G401.6 (cell line): ENCODE measurements around the gene RHOT2.

Experiments
- FAIRE-seq: peaks from 2 replicates; lab custom pipeline; 2012; peaks lifted over from hg19 to GRCh38; lab: Jason Lieb, UNC

Gene RHOT2

GRCh38 chr16:632486-633335, 35.2 kb upstream of the RHOT2 start:
- FAIRE-seq = no peak

GRCh38 chr16:633336-634050, 34.4 kb upstream of the RHOT2 start:
- no peak for FAIRE-seq

GRCh38 chr16:634051-634670, 33.8 kb upstream of the RHOT2 start:
- FAIRE-seq = no peak

- FAIRE-seq = no peak
Observed at GRCh38 chr16:634996-635395, 32.9 kb upstream of the RHOT2 start.

- FAIRE-seq = no peak
Observed at GRCh38 chr16:635573-636205, 32.2 kb upstream of the RHOT2 start.

- FAIRE-seq = peak; percentile 75
Observed at GRCh38 chr16:636206-637080, 31.5 kb upstream of the RHOT2 start, which contains the start of gene METTL26. Gene METTL26 (minus strand): TSS chr16:636305. CDS start chr16:636290, 15 bp downstream.

GRCh38 chr16:637081-638018, 30.6 kb upstream of the RHOT2 start:
- no peak for FAIRE-seq

GRCh38 chr16:638034-638543, 29.8 kb upstream of the RHOT2 start:
- no peak for FAIRE-seq

GRCh38 chr16:638836-639235, 29.1 kb upstream of the RHOT2 start:
- no peak for FAIRE-seq

GRCh38 chr16:640614-641013, 27.3 kb upstream of the RHOT2 start:
- FAIRE-seq = no peak

GRCh38 chr16:641326-642188, 26.4 kb upstream of the RHOT2 start, which contains the start of gene MCRIP2:
Gene MCRIP2 (plus strand): TSS chr16:641828. CDS start chr16:641992, 164 bp downstream.
- FAIRE-seq = no peak

- FAIRE-seq = no peak
Observed at GRCh38 chr16:642189-643049, 25.5 kb upstream of the RHOT2 start.

- no peak for FAIRE-seq
Observed at GRCh38 chr16:643050-643368, 24.9 kb upstream of the RHOT2 start.

- no peak for FAIRE-seq
Observed at GRCh38 chr16:644556-644955, 23.4 kb upstream of the RHOT2 start.

GRCh38 chr16:645852-646678, 21.9 kb upstream of the RHOT2 start:
- no peak for FAIRE-seq

GRCh38 chr16:646679-647172, 21.2 kb upstream of the RHOT2 start:
- FAIRE-seq = no peak
